ENCODE results near the gene CDCP1.

The CDCP1 gene

GRCh38 chr3:45169125-45169904 lies 23.1 kb upstream of the CDCP1 start:
- TF ChIP-seq POLR2A (IDR thresholded peaks at IDR 0.05; ENCODE audit: low read depth, low read length) (no peak), POLR2AphosphoS5 (IDR thresholded peaks at IDR 0.05; ENCODE audit: low read depth, low read length) (no peak), TAF1 (IDR thresholded peaks at IDR 0.05; ENCODE audit: borderline replicate concordance, low read depth, low read length) (no peak)
- no peak for FAIRE-seq
- DNase-seq (ENCODE audit: insufficient read length): no peak

DNA sequence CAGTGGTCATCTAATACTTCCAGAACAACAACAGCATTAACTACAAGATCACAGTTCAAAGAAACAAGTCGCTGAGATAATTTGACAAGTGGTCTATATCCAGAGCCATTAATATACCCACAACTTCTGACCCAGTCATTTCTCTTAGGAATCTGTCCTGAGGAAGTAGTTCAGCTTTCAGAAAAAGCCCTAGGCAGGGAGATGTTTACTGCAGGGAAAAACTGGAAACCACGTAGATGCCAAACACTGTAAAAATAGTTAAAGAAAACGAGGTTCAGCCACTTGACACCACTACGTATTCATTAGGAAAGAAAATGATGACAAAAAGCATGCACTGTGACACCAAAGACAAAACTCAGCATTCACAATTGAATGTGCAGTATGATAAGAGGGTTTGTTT lies 22.3 kb upstream of the CDCP1 start:
- TF ChIP-seq TAF1 (IDR thresholded peaks at IDR 0.05; ENCODE audit: borderline replicate concordance, low read depth, low read length): no peak
- TF ChIP-seq POLR2AphosphoS5 (IDR thresholded peaks at IDR 0.05; ENCODE audit: low read depth, low read length): no peak
- TF ChIP-seq POLR2A (IDR thresholded peaks at IDR 0.05; ENCODE audit: low read depth, low read length): no peak
- FAIRE-seq (no peak), DNase-seq (ENCODE audit: insufficient read length) (no peak)

- TF ChIP-seq POLR2A (IDR thresholded peaks at IDR 0.05; ENCODE audit: low read depth, low read length) (no peak), POLR2AphosphoS5 (IDR thresholded peaks at IDR 0.05; ENCODE audit: low read depth, low read length) (no peak), TAF1 (IDR thresholded peaks at IDR 0.05; ENCODE audit: borderline replicate concordance, low read depth, low read length) (no peak)
- DNase-seq (ENCODE audit: insufficient read length): peak; percentile 33
- FAIRE-seq: peak; percentile 80
Observed at GRCh38 chr3:45167011-45167911, 21.1 kb upstream of the CDCP1 start.

DNA sequence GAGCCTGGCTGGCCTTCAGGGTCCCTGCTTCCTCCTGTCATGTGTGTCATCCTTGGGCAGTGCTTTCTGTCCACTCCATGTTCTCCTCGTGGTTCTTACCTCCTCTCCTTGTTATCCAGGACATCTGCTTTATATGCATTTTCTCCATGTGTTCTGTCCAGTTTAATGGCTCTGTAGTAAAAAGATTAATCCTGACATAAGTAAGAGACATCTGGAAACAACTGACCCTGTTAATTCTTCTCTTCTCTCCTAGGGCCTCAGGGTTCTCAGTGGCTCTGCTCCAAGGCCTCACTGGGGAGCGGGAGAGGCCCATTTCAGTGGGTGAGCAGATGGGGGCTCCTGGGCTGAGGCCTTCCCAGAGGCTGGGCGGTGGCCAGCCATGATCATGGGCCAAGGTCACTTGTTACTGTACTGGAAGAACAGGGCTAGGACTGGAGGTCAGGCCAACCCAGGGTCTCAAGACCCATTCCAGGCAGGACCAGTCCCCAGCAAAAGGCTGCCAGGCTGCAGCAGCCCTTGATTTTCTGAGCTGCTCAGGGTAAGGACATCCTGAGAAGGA lies 20.2 kb upstream of the CDCP1 start:
- FAIRE-seq: no peak

GRCh38 chr3:45165497-45166283 lies 19.5 kb upstream of the CDCP1 start:
- TF ChIP-seq TAF1 (IDR thresholded peaks at IDR 0.05; ENCODE audit: borderline replicate concordance, low read depth, low read length): no peak
- TF ChIP-seq POLR2AphosphoS5 (IDR thresholded peaks at IDR 0.05; ENCODE audit: low read depth, low read length): no peak
- no peak for TF ChIP-seq POLR2A (IDR thresholded peaks at IDR 0.05; ENCODE audit: low read depth, low read length)
- FAIRE-seq: no peak

More for the DNA sequence above, 20.2 kb upstream of the CDCP1 start:
- DNase-seq (ENCODE audit: insufficient read length): no peak
- TF ChIP-seq POLR2A (IDR thresholded peaks at IDR 0.05; ENCODE audit: low read depth, low read length): no peak
- no peak for TF ChIP-seq TAF1 (IDR thresholded peaks at IDR 0.05; ENCODE audit: borderline replicate concordance, low read depth, low read length)
- TF ChIP-seq POLR2AphosphoS5 (IDR thresholded peaks at IDR 0.05; ENCODE audit: low read depth, low read length): no peak

GRCh38 chr3:45164056-45164455 lies 17.9 kb upstream of the CDCP1 start:
- DNase-seq (ENCODE audit: insufficient read length) (no peak), FAIRE-seq (no peak)
- TF ChIP-seq POLR2AphosphoS5 (IDR thresholded peaks at IDR 0.05; ENCODE audit: low read depth, low read length): no peak
- TF ChIP-seq POLR2A (IDR thresholded peaks at IDR 0.05; ENCODE audit: low read depth, low read length): no peak
- no peak for TF ChIP-seq TAF1 (IDR thresholded peaks at IDR 0.05; ENCODE audit: borderline replicate concordance, low read depth, low read length)

More at GRCh38 chr3:45165497-45166283, 19.5 kb upstream of the CDCP1 start:
- no peak for DNase-seq (ENCODE audit: insufficient read length)

DNA sequence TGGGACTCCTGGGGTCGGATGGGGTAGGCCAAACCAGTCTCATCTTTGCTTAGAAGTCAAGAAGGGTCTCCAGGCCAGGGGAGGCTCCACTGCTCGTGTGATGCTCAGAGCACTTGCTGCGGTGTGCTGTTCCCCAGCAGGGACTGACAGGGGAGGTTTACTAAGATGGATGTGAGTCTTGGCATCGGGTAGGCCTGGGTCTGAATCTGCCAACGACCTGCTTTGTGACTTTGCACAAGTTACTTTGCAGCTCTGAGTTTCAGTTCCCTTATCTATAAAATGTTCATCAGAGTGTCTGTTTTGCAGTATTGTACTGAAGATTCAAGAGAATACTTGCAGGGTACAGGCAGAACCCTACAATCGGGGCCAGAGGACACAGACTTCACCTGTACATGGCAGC lies 17.3 kb upstream of the CDCP1 start:
- DNase-seq (ENCODE audit: insufficient read length): no peak
- no peak for TF ChIP-seq POLR2A (IDR thresholded peaks at IDR 0.05; ENCODE audit: low read depth, low read length)
- TF ChIP-seq TAF1 (IDR thresholded peaks at IDR 0.05; ENCODE audit: borderline replicate concordance, low read depth, low read length): no peak
- TF ChIP-seq POLR2AphosphoS5 (IDR thresholded peaks at IDR 0.05; ENCODE audit: low read depth, low read length): no peak
- FAIRE-seq: no peak

- FAIRE-seq: no peak
- no peak for TF ChIP-seq TAF1 (IDR thresholded peaks at IDR 0.05; ENCODE audit: borderline replicate concordance, low read depth, low read length)
- DNase-seq (ENCODE audit: insufficient read length): no peak
Observed at GRCh38 chr3:45154641-45155147, 8.5 kb upstream of the CDCP1 start.

DNA sequence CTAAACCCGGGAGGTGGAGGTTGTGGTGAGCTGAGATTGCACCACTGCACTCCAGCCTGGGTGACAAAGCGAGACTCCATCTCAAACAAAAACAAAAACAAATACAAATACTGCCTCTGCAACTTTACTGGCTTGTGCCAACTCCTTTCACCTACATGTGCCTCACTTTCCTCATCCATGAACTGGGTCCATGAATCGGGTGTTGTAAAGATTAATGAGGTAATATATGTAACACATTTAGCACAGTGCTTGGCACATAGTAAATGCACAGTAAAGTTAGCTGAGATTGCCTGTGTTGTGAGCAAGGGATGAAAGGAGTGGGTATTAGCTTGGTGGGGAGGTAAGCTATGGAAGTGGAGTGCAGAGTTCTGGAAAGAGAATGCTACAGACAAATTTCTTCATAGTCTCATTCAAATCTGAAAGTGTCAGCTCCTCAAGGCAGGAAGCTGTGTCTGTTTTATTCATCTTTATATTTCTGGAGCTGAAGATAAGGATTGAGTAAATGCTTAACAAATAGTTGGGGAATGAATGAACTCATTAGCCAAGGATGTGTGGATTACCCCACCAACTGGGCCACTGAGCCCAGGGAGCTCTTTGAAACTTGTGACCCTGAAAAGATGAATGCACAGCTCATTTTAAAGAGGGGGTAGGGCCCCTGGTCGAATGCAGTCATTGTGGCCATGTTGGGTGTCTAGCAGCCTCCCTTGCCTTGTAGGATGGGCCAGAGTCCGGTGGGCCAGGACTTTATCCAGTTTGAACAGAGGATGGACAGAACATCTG lies 7.7 kb upstream of the CDCP1 start:
- DNase-seq (ENCODE audit: insufficient read length): no peak
- TF ChIP-seq POLR2A (IDR thresholded peaks at IDR 0.05; ENCODE audit: low read depth, low read length) (no peak), POLR2AphosphoS5 (IDR thresholded peaks at IDR 0.05; ENCODE audit: low read depth, low read length) (no peak), TAF1 (IDR thresholded peaks at IDR 0.05; ENCODE audit: borderline replicate concordance, low read depth, low read length) (no peak)
- no peak for FAIRE-seq

- FAIRE-seq (no peak), DNase-seq (ENCODE audit: insufficient read length) (no peak)
- TF ChIP-seq TAF1 (IDR thresholded peaks at IDR 0.05; ENCODE audit: borderline replicate concordance, low read depth, low read length): no peak
- TF ChIP-seq POLR2AphosphoS5 (IDR thresholded peaks at IDR 0.05; ENCODE audit: low read depth, low read length): no peak
- TF ChIP-seq POLR2A (IDR thresholded peaks at IDR 0.05; ENCODE audit: low read depth, low read length): no peak
Observed at GRCh38 chr3:45152307-45152706, 6.1 kb upstream of the CDCP1 start.
